Right atrium auricular region (tissue), 2 donors: ENCODE data around the gene RIBC1. TPM values are rescaled to one million over a fixed set of nuclear protein-coding genes. Genes with fewer than 3 reads are reported as not detected.
A peak's percentile ranks its signal among the peaks of the same experiment; 100 is the strongest.
"Not testable (repeated sequence)": the region's sequence is repeated elsewhere in the genome, so short reads cannot be mapped to it uniquely, and the experiment has no call there.

ENCODE experiments used
- DNase-seq: peaks from one replicate; pipeline ENCODE4 v3.0.0-alpha.2; 2019; ENCODE audit warnings: low spot score
- H3K27ac ChIP-seq, 2 donors: fragments of 200-600 bp; sonication (generic); 1 replicate in 1 of 2; 2 replicates in 1 of 2; pipeline ENCODE4 v1.5.1; 2016 to 2019
- H3K27me3 ChIP-seq, 2 donors: fragments of 200-600 bp; sonication (generic); one replicate each; pipeline versions ENCODE4 v1.5.1 to v1.6.0; 2017 to 2019
- H3K36me3 ChIP-seq: fragments of 200-600 bp; sonication (generic); one replicate; pipeline ENCODE4 v1.5.1; 2016
- H3K4me1 ChIP-seq, 2 donors: fragments of 200-600 bp; sonication (generic); one replicate each; pipeline versions ENCODE4 v1.5.1 to v1.6.0; 2017 to 2019
- H3K4me3 ChIP-seq, 2 donors: fragments of 200-600 bp; sonication (generic); 1 replicate in 1 of 2; 2 replicates in 1 of 2; pipeline ENCODE4 v1.5.1; 2017 to 2019; ENCODE audit warnings: mild to moderate bottlenecking in 1 of 2, moderate library complexity in 1 of 2
- H3K9me3 ChIP-seq, 2 donors: fragments of 200-600 bp; sonication (generic); one replicate each; pipeline ENCODE4 v1.5.1; 2019
- CTCF ChIP-seq, 2 donors: fragments of 200-600 bp; sonication (generic); IDR thresholded peaks; one replicate each; pipeline ENCODE4 v1.5.1; 2019; ENCODE audit warnings: antibody characterized with exemption in 2 of 2
- total RNA-seq, 2 donors: library from RNA; depleted of rRNA; stranded (reverse); fragments of >200 nt; gene quantifications; one replicate each; pipeline ENCODE4 v1.1.0, GENCODE V29; 2016

Gene RIBC1
- total RNA-seq, 2 donors from 2014 or later, result 0.86 to 1.1 TPM

GRCh38 chrX:53403535-53403934 is 19.1 kb upstream of the RIBC1 start:
- Histone ChIP-seq H3K4me3 (no peak overlapping the region), H3K9me3 (no peaks in the 10 kb centered on the region), H3K36me3 (peaks cover 77% of the 10 kb centered on the region), H3K27ac (no peak overlapping the region), H3K4me1 (no peaks in the 10 kb centered on the region), H3K27me3 (no peaks in the 10 kb centered on the region)
- TF ChIP-seq CTCF (IDR thresholded peaks at IDR 0.05), result no peak
- no peak for DNase-seq

GRCh38 chrX:53412446-53412845 is 10.2 kb upstream of the RIBC1 start:
- Histone ChIP-seq H3K36me3 (peaks cover 63% of the 10 kb centered on the region), H3K27ac (no peak overlapping the region)

GRCh38 chrX:53420351-53420750 is 2.3 kb upstream of the RIBC1 start:
- not testable (repeated sequence) for DNase-seq, H3K4me3 ChIP-seq, H3K27ac ChIP-seq, H3K36me3 ChIP-seq, H3K9me3 ChIP-seq, H3K27me3 ChIP-seq
- H3K4me1 ChIP-seq, result peaks cover 0 to 23% of the 10 kb centered on the region in 2 donors

More at GRCh38 chrX:53412446-53412845, 10.2 kb upstream of the RIBC1 start:
- Histone ChIP-seq H3K9me3 (no peaks in the 10 kb centered on the region), H3K4me1 (no peaks in the 10 kb centered on the region), H3K27me3 (no peaks in the 10 kb centered on the region), H3K4me3 (no peak overlapping the region)
- TF ChIP-seq CTCF (IDR thresholded peaks at IDR 0.05), result no peak
- no peak for DNase-seq

GRCh38 chrX:53421125-53421524 is 1.5 kb upstream of the RIBC1 start:
- no peak overlapping the region for H3K27ac ChIP-seq
- no peaks in the 10 kb centered on the region for H3K27me3 ChIP-seq
- no peaks in the 10 kb centered on the region for H3K36me3 ChIP-seq
- no peak for DNase-seq
- H3K9me3 ChIP-seq, result no peaks in the 10 kb centered on the region
- no peak for TF ChIP-seq CTCF (IDR thresholded peaks at IDR 0.05)
- H3K4me3 ChIP-seq, result peak overlapping the region; percentile 59 to 68
- H3K4me1 ChIP-seq, result peaks cover 0 to 23% of the 10 kb centered on the region in 2 donors

DNA sequence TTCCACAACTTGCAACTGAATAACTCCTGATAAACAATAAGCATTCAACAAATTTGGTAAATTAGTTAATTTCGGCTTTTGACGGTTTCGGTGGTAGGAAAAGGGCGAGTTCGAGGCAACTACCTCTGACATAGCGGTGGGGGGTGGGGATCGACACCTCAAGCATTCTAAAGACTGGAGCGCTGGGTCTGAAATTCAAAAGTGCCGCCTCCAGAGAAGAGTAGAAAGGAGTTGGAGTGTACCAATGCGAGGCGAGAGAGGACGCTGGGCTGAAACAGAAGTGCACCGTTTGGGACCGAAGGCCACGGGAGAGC is 944 bp upstream of the RIBC1 start:
- Histone ChIP-seq H3K27me3 (no peaks in the 10 kb centered on the region), H3K27ac (peak overlapping the region; percentile 89 to 91), H3K4me3 (peak overlapping the region; percentile 59 to 68), H3K9me3 (no peaks in the 10 kb centered on the region), H3K4me1 (peaks cover 0 to 23% of the 10 kb centered on the region in 2 donors), H3K36me3 (no peaks in the 10 kb centered on the region)
- no peak for DNase-seq
- no peak for TF ChIP-seq CTCF (IDR thresholded peaks at IDR 0.05)

- peak; percentile 99 for DNase-seq
- Histone ChIP-seq H3K4me1 (peaks cover 0 to 23% of the 10 kb centered on the region in 2 donors), H3K36me3 (no peaks in the 10 kb centered on the region), H3K4me3 (peak within 1 kb of the TSS; percentile 59 to 68), H3K27ac (peak within 1 kb of the TSS; percentile 89 to 91), H3K9me3 (no peaks in the 10 kb centered on the region), H3K27me3 (no peaks in the 10 kb centered on the region)
- TF ChIP-seq CTCF (IDR thresholded peaks at IDR 0.05), result no peak
Measured at GRCh38 chrX:53422086-53422860, 400 bp upstream of the RIBC1 start, which contains the start of gene SMC1A. Gene SMC1A (minus strand): TSS chrX:53422654. CDS start chrX:53422600, 54 bp downstream.
